Measurements from ENCODE around the gene DAPK2.

DNA sequence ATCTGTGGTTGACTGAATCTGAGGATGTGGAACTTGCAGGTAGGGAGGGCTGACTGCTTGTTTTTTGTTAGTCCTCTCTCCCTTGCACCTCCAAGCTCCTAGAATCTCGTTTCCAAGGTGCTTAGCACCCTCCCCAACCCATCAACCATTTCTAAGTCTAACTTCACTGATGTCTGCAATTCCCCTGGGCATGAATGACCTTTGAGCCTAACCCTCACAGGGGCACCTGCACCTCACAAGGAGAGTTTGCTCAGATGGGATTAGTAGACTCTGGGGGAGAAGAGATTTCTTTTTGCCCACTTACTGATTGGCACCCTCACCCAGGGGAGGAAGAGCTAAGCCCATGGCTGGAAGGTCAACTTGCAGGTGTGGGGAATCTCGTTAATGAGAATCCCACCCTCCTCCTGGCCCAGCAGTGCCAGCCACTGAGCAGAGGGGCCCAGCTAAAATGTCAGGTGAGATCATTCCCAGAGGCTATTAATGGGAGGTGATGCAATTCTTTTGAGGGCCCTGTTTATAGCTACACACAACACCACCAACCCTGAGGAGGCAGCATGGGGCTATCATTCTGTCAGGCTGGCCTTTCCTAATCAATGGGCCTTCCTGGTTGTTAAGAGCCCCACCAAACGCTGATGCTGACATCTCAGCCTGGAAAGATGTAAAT lies 130.9 kb downstream of the DAPK2 start:
- TF ChIP-seq CTCF (conservative IDR thresholded peaks at IDR 0.05) (no peak), ZFX (IDR thresholded peaks at IDR 0.05) (no peak)

Data from C4-2B (cell line).